T-helper 2 cell treated with Interferon-gamma antibody and Interleukin-4, amounts not matched to agents 100 ng/mL and 5 ng/mL, for 36 hours (primary cell): ENCODE data around the gene RAD23A. TPM values are rescaled to one million over a fixed set of nuclear protein-coding genes. Genes with fewer than 3 reads are reported as not detected.

Experiments used
- intact Hi-C: fragments of 100-400 bp; cut with micrococcal nuclease; formaldehyde crosslinking; loops from one replicate; pipeline ENCODE4 v1.15.1; 2023
- total RNA-seq: library from RNA; stranded (reverse); gene quantifications from 2 replicates; pipeline ENCODE4 v1.2.3, GENCODE V29; 2022

Gene RAD23A
- total RNA-seq, 1 donor from 2014 or later, result 119 TPM

DNA sequence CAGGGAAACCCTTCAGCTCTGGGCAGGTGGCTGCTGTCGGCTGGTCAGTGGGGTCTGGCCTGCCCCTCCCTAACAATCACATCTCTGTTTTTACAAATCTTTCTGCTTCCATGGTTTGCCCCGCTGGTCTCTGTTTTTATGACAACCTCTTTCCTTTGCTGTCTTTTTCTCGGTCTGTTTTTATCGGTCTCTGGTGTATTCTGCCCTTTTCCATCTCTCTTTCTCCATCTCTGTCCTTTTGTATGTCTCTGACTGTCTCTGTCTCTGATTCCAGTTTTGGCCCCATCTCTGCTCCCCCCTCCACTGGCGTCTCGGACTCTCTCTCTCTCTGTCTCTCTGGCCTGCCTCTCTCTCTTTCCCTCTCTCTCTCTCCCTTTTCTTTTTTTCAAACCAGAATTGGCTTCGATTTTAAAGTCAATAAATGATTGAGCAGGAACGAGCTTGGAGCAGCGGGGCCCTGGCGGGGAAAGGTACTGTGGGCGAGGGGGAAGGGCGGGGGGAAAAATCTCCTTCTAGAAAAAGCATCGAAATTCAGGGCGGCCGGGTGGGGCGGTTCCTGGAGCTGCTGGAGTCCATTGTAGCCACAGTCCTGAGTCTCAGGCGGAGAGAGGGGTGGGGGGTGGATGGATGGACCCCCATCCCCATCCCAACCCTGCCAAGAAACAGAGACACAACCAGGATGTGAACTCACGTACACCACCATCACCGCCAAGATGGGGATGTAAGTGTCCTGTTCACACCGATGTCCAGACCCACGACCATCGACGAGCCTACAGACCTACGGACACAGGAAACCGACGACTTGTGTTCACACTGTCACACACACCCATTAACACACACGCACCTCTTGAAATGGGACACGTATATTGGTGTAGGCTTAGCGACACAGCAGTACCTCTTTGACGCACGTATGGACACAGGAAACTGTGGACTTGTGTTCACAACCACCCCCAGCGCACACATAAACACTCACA lies 52.6 kb downstream of the RAD23A start:
- intact Hi-C loops, result no loop called here

DNA sequence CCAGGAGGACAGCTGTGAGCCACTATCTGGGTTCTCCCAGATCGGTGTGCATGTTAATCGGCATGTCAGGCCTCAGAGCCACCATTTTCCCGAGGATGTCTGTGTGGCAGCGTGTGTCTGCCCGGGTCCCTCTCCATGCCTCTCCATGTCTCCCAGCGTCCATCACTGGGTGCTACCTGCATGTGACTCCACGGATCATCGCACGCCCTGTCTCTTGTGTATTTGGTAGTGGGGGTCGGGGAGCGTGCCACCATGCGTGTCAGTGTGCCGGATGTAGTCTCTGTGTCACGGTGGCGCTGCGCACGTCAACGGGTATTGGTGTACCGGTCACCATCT lies 55.5 kb downstream of the RAD23A start:
- intact Hi-C loops, result no loop called here

DNA sequence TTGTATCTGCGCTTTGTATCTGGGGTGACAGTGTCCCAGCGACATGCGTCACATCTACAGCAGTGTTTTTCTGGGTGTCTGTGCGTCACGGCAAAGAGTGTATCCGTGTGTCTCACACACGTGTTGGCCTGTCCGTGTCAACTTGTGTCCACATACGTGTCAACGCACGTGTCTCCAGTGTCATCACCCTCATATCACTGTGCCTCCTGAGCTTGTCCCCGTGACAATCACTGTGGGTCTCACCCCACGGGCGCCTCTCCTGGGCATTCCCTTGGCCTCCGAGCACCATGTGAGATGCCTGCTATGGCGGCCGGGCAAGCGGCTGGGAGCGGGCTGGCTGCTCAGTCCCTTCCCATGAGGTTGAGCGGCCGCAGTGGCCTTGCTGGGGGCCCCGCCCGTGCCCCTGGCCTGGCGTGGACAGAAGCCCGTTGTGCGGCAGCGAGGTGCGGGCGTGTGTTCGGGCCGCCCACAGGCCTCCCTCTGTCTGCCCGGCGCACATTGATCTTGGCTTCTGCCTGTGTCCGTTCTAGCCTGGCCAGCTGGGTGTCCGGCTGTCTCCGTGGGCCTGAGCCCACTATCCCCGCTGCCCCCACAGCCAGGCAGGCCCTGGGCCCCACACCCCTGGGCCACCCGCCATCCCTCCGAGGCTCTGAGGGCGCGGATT lies 56.0 kb downstream of the RAD23A start:
- intact Hi-C loops, result no loop called here

DNA sequence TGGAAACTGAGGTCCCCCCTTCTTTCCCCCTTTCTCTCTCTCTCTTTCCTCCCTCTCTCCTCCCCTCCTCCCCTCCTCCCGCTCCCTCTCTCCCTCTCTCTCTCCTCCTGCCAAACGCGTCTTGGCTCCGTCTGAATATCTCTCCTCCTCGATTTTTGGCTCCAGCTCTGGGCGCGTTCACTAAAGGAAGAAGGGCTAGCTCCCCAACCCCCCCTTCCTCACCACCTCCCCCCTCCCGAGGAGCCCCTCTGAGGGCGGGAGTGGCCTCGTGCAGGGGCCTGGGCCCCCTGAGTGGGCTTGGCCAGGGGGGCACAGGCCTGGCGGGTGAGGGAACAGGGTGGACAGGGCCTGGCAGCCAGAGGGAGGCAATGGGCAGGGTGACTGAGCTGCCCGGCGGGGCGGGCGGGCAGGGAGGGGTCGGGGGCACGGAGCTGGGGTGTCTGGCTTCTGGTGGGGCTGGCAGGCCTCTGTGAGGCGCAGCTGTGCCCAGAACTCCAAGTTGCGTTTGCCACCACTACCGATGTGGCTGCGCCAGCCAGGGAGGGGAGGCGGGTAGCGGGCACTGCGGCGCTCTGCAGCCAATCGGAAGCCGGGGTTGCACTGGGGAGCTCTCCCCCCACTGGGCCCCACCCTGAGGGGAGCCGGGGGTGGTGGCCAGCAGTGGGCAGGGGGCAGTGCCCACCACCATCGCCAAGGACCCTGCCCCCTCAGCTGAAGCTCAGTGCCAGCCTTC lies 56.7 kb downstream of the RAD23A start:
- intact Hi-C loops, result no loop called here

DNA sequence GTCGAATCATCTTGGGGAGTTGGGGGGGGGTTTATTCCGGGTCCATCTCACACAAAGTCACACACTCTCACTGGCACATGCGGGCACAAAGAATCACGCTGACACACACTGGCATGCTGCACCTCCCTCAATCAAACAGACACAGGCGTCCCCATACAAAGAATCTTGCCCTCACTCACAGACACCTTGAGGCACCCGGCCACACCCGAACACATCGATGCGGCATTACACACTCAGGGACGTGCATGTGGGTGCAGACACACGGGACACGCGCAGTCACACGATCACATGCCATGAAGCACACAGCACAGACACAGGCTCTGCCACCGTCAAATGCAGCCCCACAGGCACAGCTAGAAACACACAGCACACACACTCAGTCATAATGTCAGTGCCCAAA lies 57.4 kb downstream of the RAD23A start:
- intact Hi-C loops, result no loop called here

Other genes with a start within 250 kb of the RAD23A start
- gene FBXW9, start 249.2 kb upstream of the RAD23A start, total RNA-seq, result 6.2 and 6.8 TPM in 2 replicates
- gene TNPO2, start 221.9 kb upstream of the RAD23A start, total RNA-seq, result 82.2 and 84.3 TPM in 2 replicates
- 176 and 181 TPM in 2 replicates for gene TRIR, start 211.2 kb upstream of the RAD23A start, total RNA-seq
- 61.5 and 68.5 TPM in 2 replicates for gene GET3, start 208.4 kb upstream of the RAD23A start, total RNA-seq
- gene BEST2, start 194.1 kb upstream of the RAD23A start, total RNA-seq, result not detected in 2 replicates
- 12.0 and 14.6 TPM in 2 replicates for gene HOOK2, start 170.3 kb upstream of the RAD23A start, total RNA-seq
- gene JUNB, start 154.4 kb upstream of the RAD23A start, total RNA-seq, result 101 and 105 TPM in 2 replicates
- 278 and 282 TPM in 2 replicates for gene PRDX2, start 144.1 kb upstream of the RAD23A start, total RNA-seq
- 26.6 and 29.4 TPM in 2 replicates for gene THSD8, start 143.8 kb upstream of the RAD23A start, total RNA-seq
- 33.9 and 35.1 TPM in 2 replicates for gene RNASEH2A, start 139.3 kb upstream of the RAD23A start, total RNA-seq
- not detected in 2 replicates for gene RTBDN, start 111.3 kb upstream of the RAD23A start, total RNA-seq
- 0.73 and 1.0 TPM in 2 replicates for gene MAST1, start 107.3 kb upstream of the RAD23A start, total RNA-seq
- 22.6 and 22.7 TPM in 2 replicates for gene DNASE2, start 64.4 kb upstream of the RAD23A start, total RNA-seq
- gene KLF1, start 58.7 kb upstream of the RAD23A start, total RNA-seq, result 0.11 and 0.32 TPM in 2 replicates
- gene GCDH, start 54.7 kb upstream of the RAD23A start, total RNA-seq, result 40.9 and 43.2 TPM in 2 replicates
- gene SYCE2, start 26.6 kb upstream of the RAD23A start, total RNA-seq, result 2.5 and 3.8 TPM in 2 replicates
- gene FARSA, start 12.2 kb upstream of the RAD23A start, total RNA-seq, result 100 TPM in 2 replicates
- gene CALR, start 7.3 kb upstream of the RAD23A start, total RNA-seq, result 1,104 and 1,112 TPM in 2 replicates
- gene GADD45GIP1, start 11.4 kb downstream of the RAD23A start, total RNA-seq, result 17.6 and 19.6 TPM in 2 replicates
- not detected in 2 replicates for gene DAND5, start 23.7 kb downstream of the RAD23A start, total RNA-seq
- 0.91 and 1.3 TPM in 2 replicates for gene NFIX, start 49.6 kb downstream of the RAD23A start, total RNA-seq
- 7.0 and 8.8 TPM in 2 replicates for gene LYL1, start 157.0 kb downstream of the RAD23A start, total RNA-seq
- 68.0 TPM in 2 replicates for gene TRMT1, start 170.9 kb downstream of the RAD23A start, total RNA-seq
- gene NACC1, start 172.4 kb downstream of the RAD23A start, total RNA-seq, result 77.4 and 81.8 TPM in 2 replicates
- gene STX10, start 204.5 kb downstream of the RAD23A start, total RNA-seq, result 56.2 and 56.6 TPM in 2 replicates
- gene IER2, start 204.5 kb downstream of the RAD23A start, total RNA-seq, result 179 and 188 TPM in 2 replicates